ENCODE data around the gene MYLK.

MYLK gene

GRCh38 chr3:123660141-123660675 lies 223.9 kb downstream of the MYLK start:
- DNase-seq = no peak

GRCh38 chr3:123658852-123659206 lies 225.3 kb downstream of the MYLK start:
- no peak for DNase-seq

DNA sequence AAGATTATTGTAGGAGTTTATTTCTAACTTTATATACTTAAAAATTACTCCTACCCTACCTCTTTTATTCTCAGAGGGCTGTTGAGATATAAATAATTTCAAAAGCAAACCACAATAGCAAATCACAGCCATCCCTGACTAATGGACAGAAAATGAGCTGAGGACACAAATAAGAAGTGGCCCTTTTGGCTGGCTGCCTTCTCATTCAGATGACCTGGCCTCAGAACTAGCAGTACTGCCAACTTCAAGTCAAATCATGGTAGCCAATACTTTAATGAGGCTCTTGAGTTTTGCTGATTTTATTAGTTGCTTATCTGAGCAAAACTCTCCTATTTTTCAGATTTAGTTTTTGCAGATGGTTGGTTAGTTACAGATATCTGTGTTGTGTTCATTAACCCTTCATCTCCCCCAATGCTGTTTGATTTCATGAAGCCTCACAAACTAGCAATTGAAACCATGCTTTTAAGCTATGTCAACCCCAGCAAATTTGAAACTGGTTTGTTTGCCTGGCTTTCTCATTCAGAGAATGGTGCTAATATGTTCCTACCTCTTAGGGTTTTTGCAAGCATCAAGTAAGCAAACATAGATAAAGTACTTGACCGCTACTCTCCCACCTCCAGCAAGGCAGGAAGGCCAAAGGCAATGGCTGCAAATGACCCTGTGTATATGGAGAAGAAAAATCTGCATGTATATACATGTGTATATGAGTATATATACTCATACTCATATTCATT lies 225.8 kb downstream of the MYLK start:
- DNase-seq = no peak

GRCh38 chr3:123657568-123657967 lies 226.6 kb downstream of the MYLK start:
- DNase-seq = no peak

GRCh38 chr3:123657111-123657510 lies 227.0 kb downstream of the MYLK start:
- no peak for DNase-seq

GRCh38 chr3:123656691-123657090 lies 227.4 kb downstream of the MYLK start:
- DNase-seq = no peak

DNA sequence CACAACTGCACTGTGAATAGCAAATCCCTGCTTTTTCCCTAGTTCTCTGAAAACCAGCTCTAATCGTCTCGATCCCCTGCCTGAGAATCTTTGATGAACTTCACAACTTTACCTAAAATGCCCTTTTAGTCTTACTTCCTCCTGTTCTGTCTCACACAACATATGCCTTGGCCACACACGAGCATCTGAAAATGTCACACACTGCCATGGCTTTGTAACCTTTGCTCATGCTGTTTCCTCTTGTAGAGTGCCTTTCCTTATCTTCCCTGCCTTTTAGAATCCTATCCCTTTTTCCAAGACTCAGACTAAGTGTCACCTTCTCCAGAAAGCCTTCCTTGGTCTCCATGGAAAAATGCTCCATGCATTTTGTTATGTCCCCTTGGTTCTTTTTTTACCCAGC lies 227.9 kb downstream of the MYLK start:
- no peak for DNase-seq

- DNase-seq = no peak
Observed at GRCh38 chr3:123655400-123655799, 228.7 kb downstream of the MYLK start.

DNA sequence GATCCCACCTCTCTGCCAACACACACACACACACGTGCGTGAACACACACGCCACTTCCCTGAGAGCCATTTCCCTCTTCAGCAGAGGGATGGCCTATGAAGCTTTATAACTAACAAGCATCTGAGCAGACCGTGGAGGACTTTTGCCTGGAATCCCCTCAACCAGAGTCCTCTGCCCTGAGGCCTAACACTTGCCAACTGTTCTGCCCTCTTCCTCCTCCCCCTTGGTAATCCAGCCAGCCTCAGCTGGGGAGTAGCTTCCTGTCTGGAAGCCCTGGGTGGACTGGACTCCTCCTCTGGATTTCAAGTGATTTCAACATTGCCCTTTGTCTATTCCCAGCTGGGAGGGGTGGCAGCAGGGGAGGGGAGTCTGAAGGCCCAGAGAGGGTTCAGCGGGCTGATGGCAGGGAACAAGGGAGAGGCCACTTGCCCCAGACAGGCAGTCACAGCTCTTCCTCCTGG lies 230.9 kb downstream of the MYLK start:
- DNase-seq = no peak

- DNase-seq = peak; percentile 51
Observed at GRCh38 chr3:123652342-123652984, 231.7 kb downstream of the MYLK start.

- DNase-seq = no peak
Observed at GRCh38 chr3:123651449-123652341, 232.4 kb downstream of the MYLK start.

GRCh38 chr3:123650101-123650500 lies 234.0 kb downstream of the MYLK start:
- no peak for DNase-seq

GRCh38 chr3:123648696-123649405 lies 235.3 kb downstream of the MYLK start:
- no peak for DNase-seq

GRCh38 chr3:123644358-123644757 lies 239.8 kb downstream of the MYLK start:
- no peak for DNase-seq

DNA sequence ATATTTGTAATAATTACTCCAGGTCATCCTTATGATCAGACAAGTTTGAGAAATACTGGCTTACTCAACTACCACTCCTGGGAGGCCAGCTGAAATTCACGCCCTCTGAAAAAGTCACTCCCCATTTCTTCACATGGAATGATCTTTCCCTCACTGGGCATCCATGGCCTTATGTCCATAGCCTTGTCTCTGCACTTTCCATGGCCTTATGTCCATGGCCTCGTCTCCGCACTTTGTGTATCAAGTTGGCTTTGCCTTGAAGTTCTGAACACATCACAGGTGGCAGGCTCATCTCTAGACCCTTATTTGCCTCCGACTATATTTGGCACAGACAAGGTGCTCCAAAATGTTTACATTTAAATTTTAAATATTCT lies 241.2 kb downstream of the MYLK start:
- no peak for DNase-seq

DNA sequence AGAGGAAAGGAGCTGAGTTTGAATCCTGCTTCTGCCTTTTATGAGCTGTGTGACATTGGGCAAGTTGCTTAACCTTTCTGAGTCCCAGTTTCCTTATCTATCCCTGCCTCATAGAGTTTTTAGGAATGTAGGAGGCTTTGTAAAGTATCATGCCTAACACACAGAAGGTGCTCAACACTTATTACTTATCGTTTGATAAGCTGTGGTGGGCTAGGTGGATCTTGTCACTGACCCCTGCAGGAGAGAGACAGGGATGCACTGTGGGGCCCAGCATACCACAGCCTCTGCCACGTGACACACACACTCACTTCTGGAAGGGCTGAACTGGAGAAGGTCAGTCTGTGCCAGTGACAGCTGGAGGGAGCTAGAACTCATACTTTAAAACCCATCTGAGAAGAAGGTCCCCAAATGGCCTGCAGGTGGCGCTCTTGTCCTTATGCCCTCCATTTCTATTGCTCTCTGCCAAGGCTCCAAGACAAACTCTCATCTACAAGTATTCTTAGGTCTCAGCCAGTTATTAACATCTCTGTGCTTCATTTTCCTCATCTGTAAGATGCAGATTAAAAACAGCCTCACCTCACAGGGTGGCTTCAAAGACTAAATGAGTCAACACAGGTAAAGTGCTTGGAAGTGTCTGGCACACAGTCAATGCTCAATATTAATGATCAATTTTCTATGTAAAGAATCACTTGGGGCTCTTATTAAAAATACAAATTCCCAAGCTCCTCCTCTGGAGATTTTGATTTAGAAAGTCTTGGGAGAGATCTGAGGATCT lies 241.8 kb downstream of the MYLK start:
- DNase-seq = peak; percentile 73

- no peak for DNase-seq
Observed at GRCh38 chr3:123641505-123641904, 242.6 kb downstream of the MYLK start.

DNA sequence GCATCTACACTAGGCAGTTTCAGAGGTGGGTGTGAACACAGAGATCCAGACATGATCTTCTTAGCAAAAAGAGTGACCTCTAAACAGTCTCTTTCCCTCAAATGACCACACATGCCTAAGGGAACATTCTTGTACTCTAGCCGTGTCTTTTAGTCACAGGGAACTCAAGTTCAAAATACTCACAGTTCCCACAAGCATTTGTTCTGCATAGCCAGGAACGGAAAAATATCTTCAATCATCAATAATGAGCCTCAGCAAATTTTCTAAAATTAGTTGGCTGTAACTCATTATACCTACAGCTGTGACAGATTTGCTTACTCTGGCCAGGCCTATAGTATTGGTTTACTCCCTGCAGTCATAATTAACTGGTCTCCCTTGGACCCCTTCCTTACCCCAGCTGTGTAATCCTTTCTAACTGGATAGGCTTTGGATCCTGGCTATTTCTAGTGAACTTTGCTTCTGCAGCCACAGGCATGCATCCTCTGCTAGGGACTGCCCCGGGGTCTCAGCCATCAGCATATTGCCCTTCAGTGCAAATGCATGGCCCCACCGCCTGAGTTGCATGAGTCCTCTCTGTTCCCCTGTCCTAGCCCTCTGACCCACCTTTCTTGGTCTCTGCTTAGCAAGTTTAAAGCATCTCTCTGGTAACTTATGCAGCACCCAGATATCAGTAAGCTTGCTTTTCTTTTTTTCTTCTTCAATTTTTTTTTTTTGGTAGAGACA lies 243.2 kb downstream of the MYLK start:
- no peak for DNase-seq

DNA sequence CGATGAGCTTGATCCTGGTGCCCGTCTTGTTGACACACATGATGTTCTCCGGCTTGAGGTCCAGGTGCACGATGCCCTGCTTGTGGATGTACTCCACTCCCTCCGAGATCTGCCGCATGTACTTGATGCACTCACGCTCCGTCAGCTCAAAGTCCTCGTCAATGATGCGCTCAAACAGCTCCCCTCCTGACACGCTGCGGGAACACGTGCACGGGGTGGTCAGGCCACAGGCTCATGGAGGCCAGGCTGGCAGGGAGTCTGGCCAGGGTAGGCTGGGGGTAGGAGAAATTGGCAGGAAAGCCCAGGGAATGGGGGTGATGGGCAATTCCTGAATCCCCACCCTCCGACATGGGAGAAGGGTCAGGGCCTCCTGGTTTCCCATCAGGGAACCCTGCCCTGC lies 243.8 kb downstream of the MYLK start:
- no peak for DNase-seq

- no peak for DNase-seq
Observed at GRCh38 chr3:123638936-123639689, 245.0 kb downstream of the MYLK start.

DNA sequence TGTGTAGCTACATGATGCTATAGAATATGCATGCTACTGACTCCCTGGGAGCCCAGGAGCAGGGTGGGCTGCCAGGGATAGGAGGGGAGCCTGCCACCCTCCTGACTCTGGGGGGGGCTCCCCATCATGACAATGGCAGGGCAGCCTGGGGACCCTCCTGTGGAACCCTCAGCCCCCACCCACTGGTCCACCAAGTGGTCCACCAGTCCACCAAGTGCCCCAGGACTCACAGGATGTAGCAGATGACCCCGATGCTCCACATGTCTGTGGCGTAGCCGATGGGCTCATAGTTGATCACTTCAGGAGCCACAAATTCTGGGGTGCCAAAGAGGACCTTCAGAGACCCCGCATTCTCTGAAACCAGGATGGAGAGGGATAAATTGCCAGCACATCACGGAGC lies 246.3 kb downstream of the MYLK start:
- no peak for DNase-seq

Data from activated CD4-positive, alpha-beta T cell treated with anti-CD3 and anti-CD28 coated beads, Interleukin-10, Interleukin-2, amounts not matched to agents 100 ng/mL and 50 ng/mL, durations not matched to agents 16 hours and 8 hours (primary cell).